Heart left ventricle (tissue), 16 donors: ENCODE measurements around the gene ZPBP. TPM values are rescaled to one million over a fixed set of nuclear protein-coding genes. Genes with fewer than 3 reads are reported as not detected.

ENCODE experiments used
- ATAC-seq, 4 donors: fragments of 200-7000 bp; cut with Tn5 transposase; one replicate each; pipeline ENCODE4 v1.9.1; 2020 to 2022; ENCODE audit warnings: moderate library complexity in 4 of 4, mild to moderate bottlenecking in 3 of 4, moderate number of reproducible peaks in 1 of 4
- DNase-seq, 5 donors: peaks; one replicate each; pipeline ENCODE4 v3.0.0-alpha.2; 2020
- H3K27ac ChIP-seq, 12 donors: fragments of 200-600 bp; sonication (generic) in 4 of 12; one replicate each; pipeline versions ENCODE4 v1.5.0 to v1.8.0; 2016 to 2022; ENCODE audit warnings: mild to moderate bottlenecking in 2 of 12
- H3K27me3 ChIP-seq, 9 donors: fragments of 200-600 bp; sonication (generic) in 2 of 9; one replicate each; pipeline versions ENCODE4 v1.5.1 to v1.8.0; 2016 to 2022; ENCODE audit warnings: mild to moderate bottlenecking in 3 of 9
- H3K36me3 ChIP-seq, 9 donors: fragments of 200-600 bp; sonication (generic) in 2 of 9; one replicate each; pipeline versions ENCODE4 v1.5.0 to v1.8.0; 2018 to 2022; ENCODE audit warnings: mild to moderate bottlenecking in 2 of 9
- H3K4me1 ChIP-seq, 12 donors: fragments of 200-600 bp; sonication (generic) in 4 of 12; one replicate each; pipeline versions ENCODE4 v1.5.0 to v1.8.0; 2016 to 2022; ENCODE audit warnings: mild to moderate bottlenecking in 3 of 12
- H3K4me3 ChIP-seq, 12 donors: fragments of 200-600 bp; sonication (generic) in 4 of 12; one replicate each; pipeline versions ENCODE4 v1.5.0 to v1.8.0; 2017 to 2022; ENCODE audit warnings: mild to moderate bottlenecking in 9 of 12, moderate library complexity in 4 of 12
- H3K9me3 ChIP-seq, 12 donors: fragments of 200-600 bp; sonication (generic) in 4 of 12; one replicate each; pipeline versions ENCODE4 v1.5.0 to v1.8.0; 2016 to 2022; ENCODE audit warnings: mild to moderate bottlenecking in 1 of 12
- POLR2A ChIP-seq, 2 donors: fragments of 450-650 bp; IDR thresholded peaks; one replicate each; pipeline ENCODE4 v1.6.1; 2017; ENCODE audit warnings: antibody characterized with exemption in 2 of 2, mild to moderate bottlenecking in 2 of 2, moderate library complexity in 2 of 2
- WGBS, 4 donors: extraction: QIAGEN DNeasy Blood & Tissue Kit in 2 of 4; methylation state at CpG; one replicate each; pipeline versions ENCODE4 v1.1.5 to v1.1.7; 2013 to 2018; 5-methylcytosine and 5-hydroxymethylcytosine counted together
- intact Hi-C, 10 donors: fragments of 100-400 bp; cut with DNase I; formaldehyde crosslinking; loops; one replicate each; pipeline versions ENCODE4 v1.11.1 to v1.14.2; 2022
- polyA plus RNA-seq, 2 donors: library from polyadenylated mRNA; stranded (reverse); fragments of 200-250 nt; gene quantifications; one replicate each; pipeline ENCODE4 v1.2.3, GENCODE V29; 2013
- total RNA-seq, 9 donors: library from RNA; depleted of rRNA in 2 of 9; stranded (reverse); fragments of >200 nt in 2 of 9; fragmentation: NEBNext Ultra II Directional in 3 of 9; extraction: Animal tissue kit (Norgen Biotek cat#: 25700) in 3 of 9; gene quantifications; one replicate each; pipeline versions ENCODE4 v1.1.0 to v1.2.4, GENCODE V29; 2016 to 2023
- TF ChIP-seq, protein P1 (sequence below), 12 donors: fragments of 200-600 bp; sonication (generic) in 4 of 12; IDR thresholded peaks; one replicate each; pipeline versions ENCODE4 v1.5.0 to v1.8.0; 2018 to 2022; ENCODE audit warnings: antibody characterized with exemption in 12 of 12, mild to moderate bottlenecking in 5 of 12
- donor health status: ischemic (EF 13 %, LVEDD 7.1; RV severe dilation, severe dysfunction).
- donor health status: healthy with polysubstance abuse.
- donor health status: DM: no; HTN: yes; CAD: no.
- donor health status: DM: no; HTN: no; CAD: no.
- donor health status: ischemic (EF 25% LVEDD 6.9; RV normal size, moderate dysfunction).
- donor health status: ischemic (EF 25% LVEDD 5.7; RV mildly dilated, moderate dysfunction).
- donor health status: healthy.
- donor health status: DM: yes; HTN: yes; CAD: no.
- donor health status: ischemic (EF 35%, LVEDD 5.7; RV mildly dilated, moderate dysfunction).
- donor health status: nonischemic (EF 11% LVEDD 7.7; RV severe dilation, severe dysfunction).
- donor health status: DM: yes; HTN: yes; CAD: no.
- donor health status: PGD.
- donor health status: ischemic (EF 29% LVEDD 5.4; RV normal size, mild dysfunction).
- donor health status: nonischemic (EF 23%, LVEDD 6.1; RV moderate dilation, normal function).

Gene ZPBP
- total and polyA plus RNA-seq, 11 donors: not detected

DNA sequence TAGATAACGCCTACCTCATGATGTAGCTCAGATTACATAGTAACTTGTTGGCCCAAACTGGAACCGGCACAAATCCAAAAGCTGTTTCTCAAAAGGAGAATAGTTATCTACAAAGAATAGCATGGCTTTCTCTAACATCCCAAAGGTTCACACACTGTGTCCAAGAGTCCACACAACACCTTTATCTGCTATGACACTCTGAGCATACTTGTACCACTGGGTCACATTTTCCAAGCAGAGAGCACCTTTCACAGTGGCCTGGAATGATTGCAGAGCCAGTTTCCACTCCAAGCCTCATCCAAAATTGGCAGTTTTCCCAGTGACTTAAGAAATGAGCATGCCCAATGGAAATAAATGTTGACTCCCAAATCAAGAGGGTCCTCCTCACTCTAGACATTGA is 164.3 kb downstream of the ZPBP start:
- no peaks in the 10 kb centered on the region for H3K27me3 ChIP-seq
- TF ChIP-seq, protein P1, sequence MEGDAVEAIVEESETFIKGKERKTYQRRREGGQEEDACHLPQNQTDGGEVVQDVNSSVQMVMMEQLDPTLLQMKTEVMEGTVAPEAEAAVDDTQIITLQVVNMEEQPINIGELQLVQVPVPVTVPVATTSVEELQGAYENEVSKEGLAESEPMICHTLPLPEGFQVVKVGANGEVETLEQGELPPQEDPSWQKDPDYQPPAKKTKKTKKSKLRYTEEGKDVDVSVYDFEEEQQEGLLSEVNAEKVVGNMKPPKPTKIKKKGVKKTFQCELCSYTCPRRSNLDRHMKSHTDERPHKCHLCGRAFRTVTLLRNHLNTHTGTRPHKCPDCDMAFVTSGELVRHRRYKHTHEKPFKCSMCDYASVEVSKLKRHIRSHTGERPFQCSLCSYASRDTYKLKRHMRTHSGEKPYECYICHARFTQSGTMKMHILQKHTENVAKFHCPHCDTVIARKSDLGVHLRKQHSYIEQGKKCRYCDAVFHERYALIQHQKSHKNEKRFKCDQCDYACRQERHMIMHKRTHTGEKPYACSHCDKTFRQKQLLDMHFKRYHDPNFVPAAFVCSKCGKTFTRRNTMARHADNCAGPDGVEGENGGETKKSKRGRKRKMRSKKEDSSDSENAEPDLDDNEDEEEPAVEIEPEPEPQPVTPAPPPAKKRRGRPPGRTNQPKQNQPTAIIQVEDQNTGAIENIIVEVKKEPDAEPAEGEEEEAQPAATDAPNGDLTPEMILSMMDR (IDR thresholded peaks at IDR 0.05): no peak
- TF ChIP-seq POLR2A (IDR thresholded peaks at IDR 0.05): no peak
- ATAC-seq (peak in 3 of 4 donors; percentile 59 to 87 (median 69)), DNase-seq (no peak)
- intact Hi-C loops: no loop called here
- H3K36me3 ChIP-seq: no peaks in the 10 kb centered on the region
- no peak overlapping the region for H3K4me3 ChIP-seq
- peaks cover 0 to 7% (median 0%) of the 10 kb centered on the region in 12 donors for H3K4me1 ChIP-seq
- H3K27ac ChIP-seq: no peak overlapping the region
- H3K9me3 ChIP-seq: peaks cover 0 to 18% (median 2%) of the 10 kb centered on the region in 12 donors
- 72 to 83% (median 78%) methylated on average over 2 of the region's 2 CpGs for WGBS, 4 donors

DNA sequence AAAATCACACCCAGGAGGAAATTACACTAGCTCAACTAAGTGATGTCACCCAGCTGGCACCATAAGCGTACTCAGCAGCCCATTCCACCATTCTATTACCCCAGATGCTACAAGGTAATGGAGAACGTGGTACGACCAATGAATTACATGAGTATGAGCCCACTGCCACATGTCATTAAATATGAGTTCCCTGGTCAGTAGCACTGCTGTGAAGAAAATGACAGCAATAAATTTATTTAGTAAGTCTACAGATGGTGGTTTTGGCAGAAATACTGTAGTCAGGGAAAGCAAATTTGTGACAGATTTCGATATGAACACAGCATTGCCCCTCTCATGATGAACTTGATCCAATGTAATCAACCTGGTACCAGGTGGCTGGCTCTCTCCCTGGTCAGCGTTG is 165.4 kb downstream of the ZPBP start:
- no peak overlapping the region for H3K27ac ChIP-seq
- ATAC-seq (no peak), DNase-seq (no peak)
- no peaks in the 10 kb centered on the region for H3K36me3 ChIP-seq
- H3K4me3 ChIP-seq: no peak overlapping the region
- TF ChIP-seq, protein P1 (IDR thresholded peaks at IDR 0.05): no peak
- TF ChIP-seq POLR2A (IDR thresholded peaks at IDR 0.05): no peak
- peaks cover 0 to 16% (median 2%) of the 10 kb centered on the region in 12 donors for H3K9me3 ChIP-seq
- intact Hi-C loops: no loop called here
- H3K27me3 ChIP-seq: no peaks in the 10 kb centered on the region
- peaks cover 0 to 7% (median 0%) of the 10 kb centered on the region in 12 donors for H3K4me1 ChIP-seq
- WGBS, 4 donors: 76 to 88% (median 84%) methylated on average over 5 of the region's 5 CpGs

DNA sequence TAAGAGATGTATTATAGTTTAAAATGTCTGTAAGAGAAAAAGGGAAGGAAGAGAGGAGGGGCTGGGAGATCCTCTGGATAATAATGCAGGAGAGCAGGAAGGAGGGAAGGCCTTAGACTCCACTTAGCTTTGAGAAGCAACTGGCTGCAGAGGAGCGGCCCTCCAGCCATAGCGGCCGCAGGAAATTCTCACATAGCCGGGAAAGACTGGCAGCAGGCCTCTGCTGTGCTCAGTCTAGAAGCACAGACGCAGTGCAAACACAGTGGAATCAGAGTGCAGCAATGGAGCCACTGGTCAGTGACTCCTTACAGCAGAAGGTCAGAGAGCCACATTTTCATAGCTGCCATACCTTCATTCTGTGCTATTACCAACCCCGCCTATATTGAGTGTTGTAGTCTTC is 166.3 kb downstream of the ZPBP start:
- no peak for DNase-seq
- H3K4me1 ChIP-seq: peaks cover 0 to 7% (median 0%) of the 10 kb centered on the region in 12 donors
- intact Hi-C loops: no loop called here
- TF ChIP-seq, protein P1 (IDR thresholded peaks at IDR 0.05): no peak
- TF ChIP-seq POLR2A (IDR thresholded peaks at IDR 0.05): no peak
- H3K4me3 ChIP-seq: no peak overlapping the region
- no peaks in the 10 kb centered on the region for H3K27me3 ChIP-seq
- no peak overlapping the region for H3K27ac ChIP-seq
- no peaks in the 10 kb centered on the region for H3K36me3 ChIP-seq
- ATAC-seq: no peak
- 67 to 82% (median 79%) methylated on average over 6 of the region's 6 CpGs for WGBS, 4 donors
- H3K9me3 ChIP-seq: peaks cover 0 to 12% (median 1%) of the 10 kb centered on the region in 12 donors

DNA sequence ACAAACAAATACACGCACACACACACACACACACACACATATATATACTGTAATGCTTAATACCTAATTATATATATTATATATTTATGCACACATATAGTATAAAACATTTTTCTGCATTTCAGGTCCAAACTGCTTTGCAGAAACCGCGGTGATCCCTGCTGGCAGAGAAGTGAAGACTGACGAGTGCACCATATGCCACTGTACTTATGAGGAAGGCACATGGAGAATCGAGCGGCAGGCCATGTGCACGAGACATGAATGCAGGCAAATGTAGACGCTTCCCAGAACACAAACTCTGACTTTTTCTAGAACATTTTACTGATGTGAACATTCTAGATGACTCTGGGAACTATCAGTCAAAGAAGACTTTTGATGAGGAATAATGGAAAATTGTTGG is 181.1 kb downstream of the ZPBP start:
- H3K9me3 ChIP-seq: no peaks in the 10 kb centered on the region
- H3K27ac ChIP-seq: no peak overlapping the region
- DNase-seq (no peak), ATAC-seq (no peak)
- no peaks in the 10 kb centered on the region for H3K27me3 ChIP-seq
- TF ChIP-seq POLR2A (IDR thresholded peaks at IDR 0.05): no peak
- TF ChIP-seq, protein P1 (IDR thresholded peaks at IDR 0.05): no peak
- no peak overlapping the region for H3K4me3 ChIP-seq
- intact Hi-C loops: no loop called here
- no peaks in the 10 kb centered on the region for H3K4me1 ChIP-seq
- WGBS, 4 donors: 72 to 84% (median 82%) methylated on average over 8 of the region's 8 CpGs
- H3K36me3 ChIP-seq: peaks cover 0 to 4% (median 0%) of the 10 kb centered on the region in 9 donors
